C4-2B (cell line): Measurements from ENCODE around the gene EFCAB6.

Source experiments
- CTCF ChIP-seq: fragments of 450-650 bp; conservative IDR thresholded peaks from 2 replicates; pipeline ENCODE4 v1.5.1; 2017; ENCODE audit warnings: mild to moderate bottlenecking
- ZFX ChIP-seq: fragments of 450-650 bp; IDR thresholded peaks from 2 replicates; pipeline ENCODE4 v1.6.1; 2017

GRCh38 chr22:43833286-43834240 lies 21.5 kb upstream of the EFCAB6 start:
- no peak for TF ChIP-seq CTCF
- no peak for TF ChIP-seq ZFX
